ENCODE data around the gene KAT2A. TPM values are rescaled to one million over a fixed set of nuclear protein-coding genes. Genes with fewer than 3 reads are reported as not detected.

Gene KAT2A
- polyA plus RNA-seq, 4 donors: 42.1 to 88.4 (median 57.0) TPM

- no peak for DNase-seq (ENCODE audit: low read depth in 4 of 4, low spot score in 3 of 4)
These were observed 53.6 kb downstream of the KAT2A start for GRCh38 chr17:42067371-42068091.

GRCh38 chr17:42065201-42065600 lies 56.0 kb downstream of the KAT2A start:
- DNase-seq (ENCODE audit: low read depth in 4 of 4, low spot score in 3 of 4): no peak

Other genes starting within 250 kb of the KAT2A start
- 10 to 100 TPM; 79.7 to 90.8 (median 86.2) TPM for gene ACLY, start 202.4 kb downstream of the KAT2A start, polyA plus RNA-seq (ENCODE audit: insufficient read length in 4 of 4)
- gene ODAD4, start 190.8 kb downstream of the KAT2A start, polyA plus RNA-seq (ENCODE audit: insufficient read length in 4 of 4): 1 to 10 TPM; 2.0 to 7.5 (median 6.8) TPM
- 10 to 100 TPM; 55.9 to 72.1 (median 60.9) TPM for gene CNP, start 154.6 kb downstream of the KAT2A start, polyA plus RNA-seq (ENCODE audit: insufficient read length in 4 of 4)
- 100 to 1,000 TPM in 3 of 4 donors, 10 to 100 TPM in 1; 97.1 to 168 (median 148) TPM for gene DNAJC7, start 103.9 kb downstream of the KAT2A start, polyA plus RNA-seq (ENCODE audit: insufficient read length in 4 of 4)
- gene NKIRAS2, start 101.3 kb downstream of the KAT2A start, polyA plus RNA-seq (ENCODE audit: insufficient read length in 4 of 4): 10 to 100 TPM; 39.3 to 52.2 (median 48.7) TPM
- 1 to 10 TPM; 3.1 to 6.0 (median 3.3) TPM for gene C17orf113, start 70.8 kb downstream of the KAT2A start, polyA plus RNA-seq (ENCODE audit: insufficient read length in 4 of 4)
- gene ZNF385C, start 22.9 kb downstream of the KAT2A start, polyA plus RNA-seq (ENCODE audit: insufficient read length in 4 of 4): 1 to 10 TPM; 5.1 to 9.3 (median 6.2) TPM
- 10 to 100 TPM in 1 of 4 donors, 1 to 10 TPM in 3; 7.7 to 12.0 (median 8.4) TPM for gene DHX58, start 8.7 kb downstream of the KAT2A start, polyA plus RNA-seq (ENCODE audit: insufficient read length in 4 of 4)
- under 1 TPM in 3 of 4 donors, not detected in 1; 0.16 to 0.27 (median 0.23) TPM for gene HSPB9, start 1.4 kb upstream of the KAT2A start, polyA plus RNA-seq (ENCODE audit: insufficient read length in 4 of 4)
- gene RAB5C, start 33.6 kb upstream of the KAT2A start, polyA plus RNA-seq (ENCODE audit: insufficient read length in 4 of 4): 100 to 1,000 TPM; 105 to 150 (median 127) TPM
- gene KCNH4, start 59.8 kb upstream of the KAT2A start, polyA plus RNA-seq (ENCODE audit: insufficient read length in 4 of 4): under 1 TPM; 0.04 to 0.06 (median 0.04) TPM
- not detected for gene HCRT, start 64.1 kb upstream of the KAT2A start, polyA plus RNA-seq (ENCODE audit: insufficient read length in 4 of 4)
- gene GHDC, start 73.1 kb upstream of the KAT2A start, polyA plus RNA-seq (ENCODE audit: insufficient read length in 4 of 4): 10 to 100 TPM in 3 of 4 donors, 1 to 10 TPM in 1; 7.6 to 22.3 (median 15.8) TPM
- 10 to 100 TPM; 37.1 to 57.3 (median 43.8) TPM for gene STAT5B, start 155.0 kb upstream of the KAT2A start, polyA plus RNA-seq (ENCODE audit: insufficient read length in 4 of 4)
- gene STAT5A, start 167.1 kb upstream of the KAT2A start, polyA plus RNA-seq (ENCODE audit: insufficient read length in 4 of 4): 10 to 100 TPM in 1 of 4 donors, 1 to 10 TPM in 3; 5.4 to 15.3 (median 7.0) TPM

Measured in left renal pelvis (tissue), 4 donors.